K562 (cell line): ENCODE results near the gene PKD2.

Source experiments
- BRCA1 ChIP-seq, 2 experiments: fragments of 450-650 bp in 1 of 2; sonication (generic) in 1 of 2; formaldehyde crosslinking in 1 of 2; IDR thresholded peaks; 2 replicates each; pipeline versions ENCODE4 v1.5.0 to v1.6.1; 2017 to 2020; ENCODE audit warnings: mild to moderate bottlenecking in 1 of 2, missing genetic modification reagents in 1 of 2
- POLR2A ChIP-seq: fragments of 450-650 bp; conservative IDR thresholded peaks from 2 replicates; pipeline ENCODE4 v1.6.1; 2016
- ZNF830 ChIP-seq: fragments of 250-450 bp; sonication (Bioruptor Pico); IDR thresholded peaks from 2 replicates; pipeline ENCODE4 v1.5.0; 2021; ENCODE audit warnings: mild to moderate bottlenecking

DNA sequence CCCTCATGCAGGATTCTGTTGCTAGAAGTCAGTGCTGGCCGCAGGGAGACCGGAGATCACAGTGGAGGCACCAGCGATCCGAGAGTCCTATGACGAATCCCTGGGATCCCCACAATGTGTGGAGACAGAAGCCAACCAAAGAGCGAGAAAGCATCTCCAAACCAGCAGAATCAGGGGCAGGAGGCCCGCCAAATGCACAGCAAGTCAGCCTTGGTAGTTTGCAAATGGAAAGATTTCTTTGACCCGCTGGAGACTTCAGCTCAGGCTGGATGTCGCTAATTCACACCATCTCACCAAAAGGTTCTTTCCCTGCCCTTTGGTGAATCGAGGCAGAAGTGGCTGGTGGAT is 505 bp upstream of the PKD2 start:
- TF ChIP-seq ZNF830 (CRISPR knock-in tag) (no peak), BRCA1 (IDR thresholded peaks at IDR 0.05) (no peak), BRCA1 (CRISPR knock-in tag; IDR thresholded peaks at IDR 0.05) (no peak), POLR2A (no peak)
